GM12873 (cell line): ENCODE measurements around the gene ADORA3.

Experiments
- TF ChIP-seq, protein P1 (sequence below): IDR thresholded peaks from 2 replicates; pipeline ENCODE4 v1.5.1; 2012; ENCODE audit warnings: low read depth, mild to moderate bottlenecking, moderate library complexity, low read length, control low read depth; ENCODE audit not compliant: insufficient read depth; ENCODE audit errors: missing control alignments

The ADORA3 gene

GRCh38 chr1:111465754-111466153, 37.7 kb downstream of the ADORA3 start:
- TF ChIP-seq, protein P1, sequence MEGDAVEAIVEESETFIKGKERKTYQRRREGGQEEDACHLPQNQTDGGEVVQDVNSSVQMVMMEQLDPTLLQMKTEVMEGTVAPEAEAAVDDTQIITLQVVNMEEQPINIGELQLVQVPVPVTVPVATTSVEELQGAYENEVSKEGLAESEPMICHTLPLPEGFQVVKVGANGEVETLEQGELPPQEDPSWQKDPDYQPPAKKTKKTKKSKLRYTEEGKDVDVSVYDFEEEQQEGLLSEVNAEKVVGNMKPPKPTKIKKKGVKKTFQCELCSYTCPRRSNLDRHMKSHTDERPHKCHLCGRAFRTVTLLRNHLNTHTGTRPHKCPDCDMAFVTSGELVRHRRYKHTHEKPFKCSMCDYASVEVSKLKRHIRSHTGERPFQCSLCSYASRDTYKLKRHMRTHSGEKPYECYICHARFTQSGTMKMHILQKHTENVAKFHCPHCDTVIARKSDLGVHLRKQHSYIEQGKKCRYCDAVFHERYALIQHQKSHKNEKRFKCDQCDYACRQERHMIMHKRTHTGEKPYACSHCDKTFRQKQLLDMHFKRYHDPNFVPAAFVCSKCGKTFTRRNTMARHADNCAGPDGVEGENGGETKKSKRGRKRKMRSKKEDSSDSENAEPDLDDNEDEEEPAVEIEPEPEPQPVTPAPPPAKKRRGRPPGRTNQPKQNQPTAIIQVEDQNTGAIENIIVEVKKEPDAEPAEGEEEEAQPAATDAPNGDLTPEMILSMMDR, result no peak

- TF ChIP-seq, protein P1, result no peak
These were observed 40.3 kb downstream of the ADORA3 start for GRCh38 chr1:111463029-111463683.

- TF ChIP-seq, protein P1, result no peak
These were observed 40.9 kb downstream of the ADORA3 start for GRCh38 chr1:111462370-111463028.

DNA sequence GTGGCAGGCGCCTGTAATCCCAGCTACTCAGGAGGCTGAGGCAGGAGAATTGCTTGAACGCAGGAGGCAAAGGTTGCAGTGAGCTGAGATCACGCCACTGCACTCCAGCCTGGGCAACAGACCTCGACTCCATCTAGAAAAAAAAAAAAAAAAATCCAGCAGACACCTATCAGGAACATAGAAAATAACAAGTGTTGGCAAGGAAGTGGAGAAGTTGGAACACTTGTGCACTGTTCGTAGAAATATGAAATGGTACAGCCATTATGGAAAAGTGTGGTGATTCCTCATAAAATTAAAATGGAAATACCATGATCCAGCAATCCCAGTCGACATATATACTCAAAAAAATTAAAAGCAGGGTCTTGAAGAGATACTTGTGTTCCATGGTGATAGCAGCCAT, 41.7 kb downstream of the ADORA3 start:
- TF ChIP-seq, protein P1, result no peak

- TF ChIP-seq, protein P1, result no peak
These were observed 47.8 kb downstream of the ADORA3 start for GRCh38 chr1:111455642-111456031.

DNA sequence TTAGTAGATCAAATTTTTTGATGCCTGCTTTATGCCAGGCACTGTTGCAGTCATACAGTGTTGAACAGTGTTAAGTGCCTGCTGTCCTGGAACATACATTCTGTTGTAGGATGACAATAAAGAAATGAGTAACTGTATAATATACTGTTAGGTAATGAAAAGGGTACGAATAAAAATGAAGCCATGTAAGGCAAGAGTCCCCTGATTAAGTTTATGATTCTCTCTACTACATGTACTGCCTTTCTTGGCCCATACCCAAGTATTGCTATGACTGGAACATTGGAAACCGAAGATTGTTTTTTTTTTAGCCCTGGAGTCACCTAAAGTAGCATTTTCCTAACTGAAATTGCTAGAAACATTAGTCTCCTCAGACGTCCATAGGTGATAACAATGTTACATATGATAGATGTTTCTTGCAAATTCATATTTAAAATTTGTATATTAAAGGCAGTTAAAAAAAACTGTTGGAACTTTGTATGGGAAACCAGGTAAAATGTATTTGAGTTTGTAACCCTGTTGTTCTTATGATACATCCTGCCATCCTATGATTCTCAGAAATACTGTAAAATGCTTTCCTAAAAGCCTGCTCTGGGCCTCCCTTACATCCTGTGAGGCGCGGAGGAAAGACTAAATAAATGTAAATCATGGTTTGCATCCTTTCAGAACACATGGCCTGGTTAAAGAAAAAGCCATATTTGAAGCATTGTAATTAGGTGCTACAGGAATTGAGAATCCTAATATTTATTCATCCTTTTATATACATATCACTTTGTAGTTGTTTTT, 48.4 kb downstream of the ADORA3 start:
- TF ChIP-seq, protein P1, result no peak

GRCh38 chr1:111453706-111454105, 49.7 kb downstream of the ADORA3 start:
- TF ChIP-seq, protein P1, result no peak
